Smooth muscle cell (in vitro differentiated cells): ENCODE data around the gene THRB. TPM values are rescaled to one million over a fixed set of nuclear protein-coding genes. Genes with fewer than 3 reads are reported as not detected.

Experiments used
- DNase-seq: peaks from one replicate; lab custom pipeline; 2025; ENCODE audit not compliant: unreplicated experiment; lab: John Stamatoyannopoulos, UW
- H2AFZ ChIP-seq: fragments of 200-600 bp; sonication (generic); 2 replicates; pipeline ENCODE4 v1.6.0; 2016; ENCODE audit warnings: antibody characterized with exemption, low read depth, mild to moderate bottlenecking
- H3F3A ChIP-seq: fragments of 200-600 bp; sonication (generic); 2 replicates; pipeline ENCODE4 v1.6.0; 2017; ENCODE audit warnings: antibody characterized with exemption, low read depth
- H3K27ac ChIP-seq: fragments of 200-600 bp; sonication (generic); 2 replicates; pipeline ENCODE4 v1.5.1; 2016; ENCODE audit warnings: low read depth, mild to moderate bottlenecking
- H3K27me3 ChIP-seq: fragments of 200-600 bp; sonication (generic); 2 replicates; pipeline ENCODE4 v1.6.1; 2016; ENCODE audit warnings: low read depth, mild to moderate bottlenecking
- H3K36me3 ChIP-seq: fragments of 200-600 bp; sonication (generic); 2 replicates; pipeline ENCODE4 v1.5.1; 2016; ENCODE audit warnings: low read depth
- H3K4me1 ChIP-seq: fragments of 200-600 bp; sonication (generic); 2 replicates; pipeline ENCODE4 v1.5.1; 2016; ENCODE audit warnings: low read depth
- H3K4me2 ChIP-seq: fragments of 200-600 bp; sonication (generic); 2 replicates; pipeline ENCODE4 v1.6.0; 2016; ENCODE audit warnings: mild to moderate bottlenecking
- H3K4me3 ChIP-seq: fragments of 200-600 bp; sonication (generic); 2 replicates; pipeline ENCODE4 v1.5.1; 2016; ENCODE audit warnings: mild to moderate bottlenecking
- H3K79me2 ChIP-seq: fragments of 200-600 bp; sonication (generic); 2 replicates; pipeline ENCODE4 v1.6.0; 2016; ENCODE audit warnings: low read depth, mild to moderate bottlenecking
- H3K9ac ChIP-seq: fragments of 200-600 bp; sonication (generic); 2 replicates; pipeline ENCODE4 v1.6.0; 2016; ENCODE audit warnings: low read depth
- H3K9me3 ChIP-seq: fragments of 200-600 bp; sonication (generic); replicated peaks from 2 replicates; pipeline ENCODE4 v1.5.1; 2016; ENCODE audit warnings: low read depth
- H4K20me1 ChIP-seq: fragments of 200-600 bp; sonication (generic); 2 replicates; pipeline ENCODE4 v1.6.0; 2016; ENCODE audit warnings: low read depth
- CTCF ChIP-seq: fragments of 200-600 bp; sonication (generic); IDR thresholded peaks from 2 replicates; pipeline ENCODE4 v1.5.1; 2017; ENCODE audit warnings: borderline replicate concordance, mild to moderate bottlenecking, antibody characterized with exemption; ENCODE audit not compliant: insufficient read depth, poor library complexity, severe bottlenecking
- WGBS: methylation state at CpG from one replicate; pipeline ENCODE4 v1.1.7; 2016; ENCODE audit warnings: low lambda C conversion rate; 5-methylcytosine and 5-hydroxymethylcytosine counted together
- polyA plus RNA-seq: library from polyadenylated mRNA; unstranded; fragments of >200 nt; fragmentation: Nextera tagmentation; extraction: Ambion mirVana; gene quantifications from 2 replicates; pipeline ENCODE4 v1.2.1, GENCODE V29; 2016
- total RNA-seq: library from RNA; depleted of rRNA; stranded (reverse); fragments of >200 nt; gene quantifications from 2 replicates; pipeline ENCODE4 v1.2.3, GENCODE V29; 2014

Gene THRB
- total and polyA plus RNA-seq, 2 experiments from 2014 or later = 5.6 to 43.8 TPM

- Histone ChIP-seq H3K9ac (peak overlapping the region; percentile 26), H2AFZ (no peak overlapping the region), H3F3A (peaks cover 15% of the 10 kb centered on the region), H3K36me3 (no peaks in the 10 kb centered on the region), H3K27me3 (no peaks in the 10 kb centered on the region), H4K20me1 (no peaks in the 10 kb centered on the region), H3K4me2 (peak overlapping the region; percentile 24), H3K27ac (peak overlapping the region; percentile 96), H3K4me3 (no peak overlapping the region), H3K79me2 (no peaks in the 10 kb centered on the region), H3K9me3 (no peaks in the 10 kb centered on the region), H3K4me1 (peaks cover 9% of the 10 kb centered on the region)
- peak; percentile 8 for DNase-seq
- peak; percentile 67 for TF ChIP-seq CTCF
- 23% methylated on average over 4 of the region's 4 CpGs for WGBS
Observed at GRCh38 chr3:24237971-24238706, 256.5 kb downstream of the THRB start.

GRCh38 chr3:24235121-24235520, 259.5 kb downstream of the THRB start:
- Histone ChIP-seq H3K27ac (peak overlapping the region; percentile 65), H4K20me1 (no peaks in the 10 kb centered on the region), H2AFZ (no peak overlapping the region), H3K4me1 (peaks cover 6% of the 10 kb centered on the region), H3K4me2 (no peak overlapping the region), H3K27me3 (no peaks in the 10 kb centered on the region), H3K9me3 (no peaks in the 10 kb centered on the region), H3K79me2 (no peaks in the 10 kb centered on the region), H3K36me3 (no peaks in the 10 kb centered on the region), H3K4me3 (no peak overlapping the region), H3F3A (peaks cover 15% of the 10 kb centered on the region), H3K9ac (peak overlapping the region; percentile 44)
- 61% methylated on average over 3 of the region's 3 CpGs for WGBS
- DNase-seq = no peak
- TF ChIP-seq CTCF = no peak

GRCh38 chr3:24232784-24233183, 261.9 kb downstream of the THRB start:
- H3K4me1 ChIP-seq = peaks cover 5% of the 10 kb centered on the region
- no peak for DNase-seq
- no peaks in the 10 kb centered on the region for H4K20me1 ChIP-seq
- H3K9ac ChIP-seq = no peak overlapping the region
- no peaks in the 10 kb centered on the region for H3K36me3 ChIP-seq
- H3K79me2 ChIP-seq = no peaks in the 10 kb centered on the region
- no peak for TF ChIP-seq CTCF
- WGBS = 88% methylated on average over 1 of the region's 1 CpG
- H3K4me2 ChIP-seq = no peak overlapping the region
- no peak overlapping the region for H3K4me3 ChIP-seq
- H3K9me3 ChIP-seq = no peaks in the 10 kb centered on the region
- no peaks in the 10 kb centered on the region for H3K27me3 ChIP-seq
- H2AFZ ChIP-seq = no peak overlapping the region
- peaks cover 8% of the 10 kb centered on the region for H3F3A ChIP-seq
- H3K27ac ChIP-seq = no peak overlapping the region
